Endodermal cell (in vitro differentiated cells): Measurements from ENCODE around the gene STAP2. TPM values are rescaled to one million over a fixed set of nuclear protein-coding genes. Genes with fewer than 3 reads are reported as not detected.

Experiments used
- DNase-seq: peaks from one replicate; pipeline ENCODE4 v3.0.0-alpha.2; 2017
- H3K27ac ChIP-seq: 2 replicates; pipeline ENCODE4 v1.5.1; 2013; ENCODE audit warnings: mild to moderate bottlenecking, low read depth, low read length, moderate library complexity
- H3K27me3 ChIP-seq: 2 replicates; pipeline ENCODE4 v1.6.1; 2013; ENCODE audit warnings: mild to moderate bottlenecking, low read length, moderate library complexity; ENCODE audit not compliant: insufficient read depth, control insufficient read depth, poor library complexity, severe bottlenecking
- H3K36me3 ChIP-seq: 2 replicates; pipeline ENCODE4 v1.7.0; 2013; ENCODE audit warnings: mild to moderate bottlenecking, low read length, moderate library complexity; ENCODE audit not compliant: control insufficient read depth, insufficient read depth
- H3K4me1 ChIP-seq: one replicate; pipeline ENCODE4 v1.7.0; 2013; ENCODE audit warnings: low read length; ENCODE audit not compliant: control insufficient read depth, insufficient read depth
- H3K4me3 ChIP-seq: 2 replicates; pipeline ENCODE4 v1.5.1; 2013; ENCODE audit warnings: mild to moderate bottlenecking, low read length, moderate library complexity
- H3K9ac ChIP-seq: 2 replicates; pipeline ENCODE4 v1.6.1; 2013; ENCODE audit warnings: mild to moderate bottlenecking, low read length, moderate library complexity; ENCODE audit not compliant: poor library complexity, severe bottlenecking; ENCODE audit errors: extremely low read depth
- H3K9me3 ChIP-seq: 2 replicates; pipeline ENCODE4 v1.6.1; 2013; ENCODE audit warnings: mild to moderate bottlenecking, low read length, moderate library complexity; ENCODE audit not compliant: control insufficient read depth
- H3K27ac Mint-ChIP-seq: 2 replicates; pipeline ENCODE4 v1.8.0; 2020; ENCODE audit warnings: mixed read lengths
- H3K27me3 Mint-ChIP-seq: 2 replicates; pipeline ENCODE4 v1.8.0; 2021; ENCODE audit warnings: mild to moderate bottlenecking, mixed read lengths; ENCODE audit not compliant: insufficient read depth
- H3K36me3 Mint-ChIP-seq: 2 replicates; pipeline ENCODE4 v1.8.0; 2020; ENCODE audit warnings: low read depth, mixed read lengths
- H3K4me1 Mint-ChIP-seq: 2 replicates; pipeline ENCODE4 v1.8.0; 2020; ENCODE audit warnings: mixed read lengths
- H3K4me3 Mint-ChIP-seq: 2 replicates; pipeline ENCODE4 v1.8.0; 2020; ENCODE audit warnings: mild to moderate bottlenecking, moderate library complexity, mixed read lengths
- H3K9me3 Mint-ChIP-seq: 2 replicates; pipeline ENCODE4 v1.8.0; 2020; ENCODE audit warnings: mild to moderate bottlenecking, mixed read lengths
- WGBS, 2 experiments: methylation state at CpG; one replicate each; pipeline versions ENCODE4 v1.1.5 to v1.1.7; 2013; ENCODE audit warnings: missing lambda C conversion rate in 2 of 2, mixed read lengths in 1 of 2; ENCODE audit not compliant: insufficient coverage in 1 of 2, insufficient read length in 1 of 2; 5-methylcytosine and 5-hydroxymethylcytosine counted together
- total RNA-seq, 2 donors: library from RNA; stranded (reverse); fragmentation: NEBNext Ultra II Directional in 1 of 2; extraction: Animal tissue kit (Norgen Biotek cat#: 25700) in 1 of 2; gene quantifications; 2 replicates in 1 of 2; 3 replicates in 1 of 2; pipeline ENCODE4 v1.2.1, GENCODE V29; 2021
- TF ChIP-seq, protein P1 (sequence below): fragments of 200-600 bp; sonication (generic); conservative IDR thresholded peaks from 2 replicates; pipeline ENCODE4 v1.5.0; 2021; ENCODE audit warnings: antibody characterized with exemption, mild to moderate bottlenecking

The STAP2 gene
- total RNA-seq, 2 donors from 2014 or later = 12.7 to 13.3 TPM

DNA sequence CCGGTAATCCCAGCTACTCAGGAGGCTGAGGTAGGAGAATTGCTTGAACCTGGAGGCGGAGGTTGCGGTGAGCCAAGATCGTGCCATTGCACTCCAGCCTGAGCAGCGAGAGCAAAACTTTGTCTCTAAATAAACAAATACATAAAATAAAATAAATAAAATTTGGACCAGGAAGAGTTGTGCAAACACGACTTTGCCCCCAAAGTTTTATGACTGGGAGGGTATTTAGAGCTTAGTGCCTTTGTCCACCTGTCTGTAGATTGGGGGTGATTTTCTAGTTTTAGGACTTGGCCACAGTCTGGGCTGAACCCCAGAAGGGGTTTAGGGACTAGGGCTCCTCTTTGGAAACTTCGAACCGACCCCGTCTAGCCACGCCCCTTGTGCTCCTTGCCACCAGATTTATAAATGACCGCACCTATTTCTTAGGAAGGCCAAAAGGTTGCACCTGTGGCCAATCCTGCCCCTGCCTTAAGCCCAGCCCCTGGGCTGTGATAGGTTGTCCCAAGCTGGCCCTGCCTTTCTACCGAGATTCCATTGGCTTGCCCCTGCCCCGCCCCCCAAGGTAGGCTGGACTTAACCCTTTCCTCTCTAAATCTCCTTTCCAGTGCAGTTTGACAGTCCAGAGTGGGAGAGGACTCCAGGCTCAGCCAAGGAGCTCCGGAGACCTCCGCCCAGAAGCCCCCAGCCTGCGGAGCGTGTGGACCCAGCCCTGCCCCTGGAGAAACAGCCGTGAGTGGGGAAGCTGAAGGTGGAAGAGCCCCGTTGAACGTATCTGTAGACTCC, 54.3 kb downstream of the STAP2 start:
- Histone ChIP-seq H3K36me3 (no peaks in the 10 kb centered on the region), H3K9ac (no peak overlapping the region), H3K4me3 (no peak overlapping the region), H3K9me3 (no peaks in the 10 kb centered on the region), H3K27me3 (peaks cover 36% of the 10 kb centered on the region), H3K27ac (no peak overlapping the region), H3K4me1 (no peaks in the 10 kb centered on the region)
- peaks cover 59% of the 10 kb centered on the region for H3K27me3 Mint-ChIP-seq
- no peaks in the 10 kb centered on the region for H3K9me3 Mint-ChIP-seq
- H3K36me3 Mint-ChIP-seq = no peaks in the 10 kb centered on the region
- H3K27ac Mint-ChIP-seq = no peak overlapping the region
- TF ChIP-seq, protein P1, sequence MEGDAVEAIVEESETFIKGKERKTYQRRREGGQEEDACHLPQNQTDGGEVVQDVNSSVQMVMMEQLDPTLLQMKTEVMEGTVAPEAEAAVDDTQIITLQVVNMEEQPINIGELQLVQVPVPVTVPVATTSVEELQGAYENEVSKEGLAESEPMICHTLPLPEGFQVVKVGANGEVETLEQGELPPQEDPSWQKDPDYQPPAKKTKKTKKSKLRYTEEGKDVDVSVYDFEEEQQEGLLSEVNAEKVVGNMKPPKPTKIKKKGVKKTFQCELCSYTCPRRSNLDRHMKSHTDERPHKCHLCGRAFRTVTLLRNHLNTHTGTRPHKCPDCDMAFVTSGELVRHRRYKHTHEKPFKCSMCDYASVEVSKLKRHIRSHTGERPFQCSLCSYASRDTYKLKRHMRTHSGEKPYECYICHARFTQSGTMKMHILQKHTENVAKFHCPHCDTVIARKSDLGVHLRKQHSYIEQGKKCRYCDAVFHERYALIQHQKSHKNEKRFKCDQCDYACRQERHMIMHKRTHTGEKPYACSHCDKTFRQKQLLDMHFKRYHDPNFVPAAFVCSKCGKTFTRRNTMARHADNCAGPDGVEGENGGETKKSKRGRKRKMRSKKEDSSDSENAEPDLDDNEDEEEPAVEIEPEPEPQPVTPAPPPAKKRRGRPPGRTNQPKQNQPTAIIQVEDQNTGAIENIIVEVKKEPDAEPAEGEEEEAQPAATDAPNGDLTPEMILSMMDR = no peak
- 56 to 59% methylated on average over 11 to 17 of the region's 20 CpGs for WGBS, 2 experiments
- no peaks in the 10 kb centered on the region for H3K4me1 Mint-ChIP-seq
- no peak overlapping the region for H3K4me3 Mint-ChIP-seq
- DNase-seq = peak; percentile 93

GRCh38 chr19:4279530-4280422, 58.9 kb downstream of the STAP2 start:
- Histone ChIP-seq H3K4me3 (peak overlapping the region; percentile 71), H3K27ac (no peak overlapping the region)
- WGBS, 2 experiments = 6 to 7% methylated on average over 27 to 71 of the region's 71 CpGs

DNA sequence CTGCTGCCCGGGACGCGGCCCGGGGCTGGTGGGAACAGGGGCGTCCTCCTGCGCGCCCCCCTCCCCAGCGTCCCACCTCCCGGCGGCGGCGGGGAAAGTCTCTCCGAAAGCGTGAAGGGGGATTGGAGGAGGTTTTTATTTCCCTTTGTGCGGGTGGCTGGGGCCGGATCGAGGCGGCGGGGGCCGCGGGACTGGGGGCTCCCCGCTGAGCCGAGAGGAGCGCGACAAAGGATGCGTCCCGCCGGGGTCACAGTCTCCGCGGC, 59.4 kb downstream of the STAP2 start:
- Mint-ChIP-seq H3K36me3 (no peaks in the 10 kb centered on the region), H3K4me3 (peak overlapping the region; percentile 63), H3K9me3 (no peaks in the 10 kb centered on the region), H3K27ac (no peak overlapping the region), H3K27me3 (peaks cover 50% of the 10 kb centered on the region), H3K4me1 (peaks cover 2% of the 10 kb centered on the region)
- Histone ChIP-seq H3K27ac (no peak overlapping the region), H3K9ac (peak overlapping the region; percentile 15), H3K36me3 (no peaks in the 10 kb centered on the region), H3K27me3 (peaks cover 42% of the 10 kb centered on the region), H3K4me1 (no peaks in the 10 kb centered on the region), H3K9me3 (no peaks in the 10 kb centered on the region), H3K4me3 (peak overlapping the region; percentile 71)
- TF ChIP-seq, protein P1 = no peak
- DNase-seq = no peak
- 0% methylated on average over 23 of the region's 30 CpGs; no CpG with 5 or more reads in 1 of the 2 experiments for WGBS, 2 experiments

More at GRCh38 chr19:4279530-4280422, 58.9 kb downstream of the STAP2 start:
- Mint-ChIP-seq H3K27me3 (peaks cover 52% of the 10 kb centered on the region), H3K4me3 (peak overlapping the region; percentile 63), H3K27ac (no peak overlapping the region), H3K36me3 (no peaks in the 10 kb centered on the region), H3K4me1 (peaks cover 2% of the 10 kb centered on the region), H3K9me3 (no peaks in the 10 kb centered on the region)
- Histone ChIP-seq H3K9me3 (no peaks in the 10 kb centered on the region), H3K9ac (peak overlapping the region; percentile 15), H3K27me3 (peaks cover 42% of the 10 kb centered on the region), H3K4me1 (no peaks in the 10 kb centered on the region), H3K36me3 (no peaks in the 10 kb centered on the region)
- TF ChIP-seq, protein P1 = no peak
- DNase-seq = no peak
